ENCODE measurements around the gene EI24.

Gene EI24

GRCh38 chr11:125550780-125551179 is 18.5 kb upstream of the EI24 start:
- no peak overlapping the region for H3K27ac ChIP-seq
- TF ChIP-seq CTCF (conservative IDR thresholded peaks at IDR 0.05) = no peak

GRCh38 chr11:125551835-125552342 is 17.4 kb upstream of the EI24 start:
- no peak for TF ChIP-seq CTCF (conservative IDR thresholded peaks at IDR 0.05)
- H3K27ac ChIP-seq = no peak overlapping the region

GRCh38 chr11:125552927-125553326 is 16.4 kb upstream of the EI24 start:
- no peak for TF ChIP-seq CTCF (conservative IDR thresholded peaks at IDR 0.05)
- H3K27ac ChIP-seq = no peak overlapping the region

- TF ChIP-seq CTCF (conservative IDR thresholded peaks at IDR 0.05) = no peak
- no peak overlapping the region for H3K27ac ChIP-seq
Observed at GRCh38 chr11:125553357-125553756, 15.9 kb upstream of the EI24 start.

GRCh38 chr11:125554038-125554437 is 15.2 kb upstream of the EI24 start:
- no peak for TF ChIP-seq CTCF (conservative IDR thresholded peaks at IDR 0.05)
- H3K27ac ChIP-seq = no peak overlapping the region

- TF ChIP-seq CTCF (conservative IDR thresholded peaks at IDR 0.05) = no peak
- no peak overlapping the region for H3K27ac ChIP-seq
Observed at GRCh38 chr11:125559888-125560287, 9.4 kb upstream of the EI24 start.

- no peak overlapping the region for H3K27ac ChIP-seq
- TF ChIP-seq CTCF (conservative IDR thresholded peaks at IDR 0.05) = no peak
Observed at GRCh38 chr11:125561924-125562323, 7.4 kb upstream of the EI24 start.

All from VCaP (cell line).